Upper lobe of left lung (tissue), 4 donors: ENCODE results near the gene PCDHB12.
"Not testable (repeated sequence)": the region's sequence is repeated elsewhere in the genome, so short reads cannot be mapped to it uniquely, and the experiment has no call there.

Experiments
- CTCF ChIP-seq, 6 experiments: fragments of 450-650 bp in 4 of 6; fragments of 200-600 bp in 2 of 6; sonication (generic) in 2 of 6; IDR thresholded peaks; one replicate each; pipeline ENCODE4 v1.5.1; 2016 to 2019; ENCODE audit warnings: antibody characterized with exemption in 6 of 6
- POLR2A ChIP-seq, 4 donors: fragments of 450-650 bp; IDR thresholded peaks; one replicate each; pipeline ENCODE4 v1.5.1; 2016 to 2017; ENCODE audit warnings: antibody characterized with exemption in 4 of 4, mild to moderate bottlenecking in 2 of 4
- POLR2AphosphoS5 ChIP-seq, 2 donors: sonication (generic); formaldehyde crosslinking; IDR thresholded peaks; one replicate each; pipeline ENCODE4 v1.5.1; 2017; ENCODE audit warnings: antibody characterized with exemption in 2 of 2

DNA sequence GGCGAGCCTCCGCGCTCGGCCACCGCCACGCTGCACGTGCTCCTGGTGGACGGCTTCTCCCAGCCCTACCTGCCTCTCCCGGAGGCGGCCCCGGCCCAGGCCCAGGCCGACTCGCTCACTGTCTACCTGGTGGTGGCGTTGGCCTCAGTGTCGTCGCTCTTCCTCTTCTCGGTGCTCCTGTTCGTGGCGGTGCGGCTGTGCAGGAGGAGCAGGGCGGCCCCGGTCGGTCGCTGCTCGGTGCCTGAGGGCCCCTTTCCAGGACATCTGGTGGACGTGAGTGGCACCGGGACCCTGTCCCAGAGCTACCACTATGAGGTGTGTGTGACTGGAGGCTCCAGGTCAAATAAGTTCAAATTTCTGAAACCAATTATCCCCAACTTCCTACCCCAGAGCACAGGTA is 2.3 kb downstream of the PCDHB12 start:
- not testable (repeated sequence) for TF ChIP-seq CTCF, POLR2AphosphoS5, POLR2A (IDR thresholded peaks at IDR 0.05)
